Central memory CD8-positive, alpha-beta T cell (primary cell): Measurements from ENCODE around the gene CSNK1G3.

Experiments used
- ATAC-seq: fragments of 150-1000 bp; cut with Tn5 transposase; replicated peaks from 2 replicates; pipeline ENCODE4 v1.10.0; 2022; ENCODE audit warnings: mild to moderate bottlenecking, moderate FRiP score, moderate number of reproducible peaks; ENCODE audit not compliant: poor library complexity, severe bottlenecking; ENCODE audit errors: extremely low read depth
- DNase-seq, 2 donors: peaks; one replicate each; pipeline ENCODE4 v3.0.0; 2021; ENCODE audit warnings: low spot score in 2 of 2
- H3K27ac Mint-ChIP-seq: one replicate; pipeline ENCODE4 v1.8.0; 2022; ENCODE audit warnings: low read depth, mild to moderate bottlenecking, moderate library complexity, mixed read lengths
- H3K27me3 Mint-ChIP-seq: one replicate; pipeline ENCODE4 v1.8.0; 2022; ENCODE audit warnings: mixed read lengths
- H3K36me3 Mint-ChIP-seq: one replicate; pipeline ENCODE4 v1.8.0; 2022; ENCODE audit warnings: mild to moderate bottlenecking, moderate library complexity, mixed read lengths; ENCODE audit not compliant: insufficient read depth
- H3K4me1 Mint-ChIP-seq: one replicate; pipeline ENCODE4 v1.8.0; 2022; ENCODE audit warnings: mixed read lengths
- H3K4me3 Mint-ChIP-seq: one replicate; pipeline ENCODE4 v1.8.0; 2022; ENCODE audit warnings: mild to moderate bottlenecking, moderate library complexity, mixed read lengths
- H3K9me3 Mint-ChIP-seq: one replicate; pipeline ENCODE4 v1.8.0; 2022; ENCODE audit warnings: mixed read lengths

CSNK1G3 gene

GRCh38 chr5:123546657-123547056 is 34.7 kb downstream of the CSNK1G3 start:
- DNase-seq (no peak), ATAC-seq (no peak)
- Mint-ChIP-seq H3K27me3 (no peaks in the 10 kb centered on the region), H3K4me3 (no peak overlapping the region), H3K36me3 (peaks cover 9% of the 10 kb centered on the region), H3K9me3 (no peaks in the 10 kb centered on the region), H3K27ac (no peak overlapping the region), H3K4me1 (peaks cover 54% of the 10 kb centered on the region)

GRCh38 chr5:123549256-123549904 is 37.4 kb downstream of the CSNK1G3 start:
- Mint-ChIP-seq H3K27ac (peak overlapping the region; percentile 84), H3K4me1 (peaks cover 29% of the 10 kb centered on the region), H3K4me3 (peak overlapping the region; percentile 7), H3K36me3 (peaks cover 6% of the 10 kb centered on the region), H3K27me3 (no peaks in the 10 kb centered on the region), H3K9me3 (no peaks in the 10 kb centered on the region)
- DNase-seq (peak; percentile 33 to 76), ATAC-seq (peak; percentile 99)

- ATAC-seq: no peak
- Mint-ChIP-seq H3K9me3 (no peaks in the 10 kb centered on the region), H3K4me3 (no peak overlapping the region), H3K27ac (no peak overlapping the region), H3K4me1 (peaks cover 26% of the 10 kb centered on the region), H3K36me3 (peaks cover 5% of the 10 kb centered on the region), H3K27me3 (no peaks in the 10 kb centered on the region)
- no peak for DNase-seq
Observed at GRCh38 chr5:123554601-123555000, 42.6 kb downstream of the CSNK1G3 start.

- DNase-seq (no peak), ATAC-seq (no peak)
- no peaks in the 10 kb centered on the region for H3K9me3 Mint-ChIP-seq
- H3K4me1 Mint-ChIP-seq: peaks cover 34% of the 10 kb centered on the region
- no peaks in the 10 kb centered on the region for H3K27me3 Mint-ChIP-seq
- H3K4me3 Mint-ChIP-seq: no peak overlapping the region
- H3K36me3 Mint-ChIP-seq: peaks cover 10% of the 10 kb centered on the region
- H3K27ac Mint-ChIP-seq: peak overlapping the region; percentile 45
Observed at GRCh38 chr5:123557907-123558306, 45.9 kb downstream of the CSNK1G3 start.

DNA sequence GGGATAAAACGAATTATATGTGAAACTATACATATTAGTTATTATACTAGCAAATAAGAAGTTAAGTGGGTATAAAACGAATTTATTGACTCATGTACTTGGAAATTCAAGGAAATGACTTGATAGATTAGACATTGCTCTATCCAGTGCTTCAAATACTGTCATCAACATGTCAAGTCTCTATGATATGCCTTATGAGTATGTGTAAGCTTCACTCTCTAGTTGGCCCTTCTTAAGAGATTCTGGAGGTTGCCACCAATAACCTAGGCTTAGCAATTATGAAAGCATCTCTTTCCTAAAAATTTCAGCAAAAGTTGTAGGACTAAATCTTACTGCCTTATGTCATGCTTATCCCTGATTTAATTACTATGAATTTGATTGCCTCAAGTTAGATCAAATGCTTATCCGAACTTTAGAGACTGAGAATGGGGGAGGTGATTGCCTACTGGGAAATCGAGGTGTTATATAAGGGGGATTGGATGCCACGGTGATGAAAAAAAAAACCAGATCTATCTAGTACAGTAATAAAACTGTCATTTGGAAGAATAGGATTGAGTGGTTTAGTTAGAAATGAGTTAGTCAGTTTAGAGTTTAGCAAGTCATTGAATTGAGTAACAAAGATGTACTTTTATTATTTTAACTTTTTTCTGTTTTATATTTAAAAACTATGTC is 46.9 kb downstream of the CSNK1G3 start:
- H3K27me3 Mint-ChIP-seq: no peaks in the 10 kb centered on the region
- peaks cover 10% of the 10 kb centered on the region for H3K36me3 Mint-ChIP-seq
- no peak overlapping the region for H3K4me3 Mint-ChIP-seq
- DNase-seq (no peak), ATAC-seq (no peak)
- no peak overlapping the region for H3K27ac Mint-ChIP-seq
- no peaks in the 10 kb centered on the region for H3K9me3 Mint-ChIP-seq
- peaks cover 41% of the 10 kb centered on the region for H3K4me1 Mint-ChIP-seq

DNA sequence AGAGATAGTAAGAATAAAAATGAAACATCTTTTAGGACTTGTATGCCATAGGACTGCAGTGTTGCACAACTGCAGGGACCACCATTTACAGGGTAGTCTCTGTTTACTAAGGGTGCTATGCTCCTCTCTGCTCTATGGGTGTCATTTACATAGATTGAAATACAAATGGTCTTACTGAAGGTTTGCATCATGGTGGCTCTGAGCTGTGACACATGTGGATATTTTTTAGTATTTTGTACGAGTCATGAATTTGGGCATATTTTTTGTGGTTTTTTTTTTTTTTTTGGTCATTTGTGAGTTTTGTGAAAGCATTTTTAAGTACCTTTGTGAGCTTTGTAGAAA is 47.4 kb downstream of the CSNK1G3 start:
- Mint-ChIP-seq H3K27me3 (no peaks in the 10 kb centered on the region), H3K9me3 (no peaks in the 10 kb centered on the region), H3K27ac (no peak overlapping the region), H3K4me1 (peaks cover 45% of the 10 kb centered on the region), H3K4me3 (no peak overlapping the region), H3K36me3 (peaks cover 10% of the 10 kb centered on the region)
- no peak for ATAC-seq
- no peak for DNase-seq

- peaks cover 10% of the 10 kb centered on the region for H3K36me3 Mint-ChIP-seq
- H3K4me3 Mint-ChIP-seq: no peak overlapping the region
- no peak for DNase-seq
- H3K27me3 Mint-ChIP-seq: no peaks in the 10 kb centered on the region
- H3K4me1 Mint-ChIP-seq: peaks cover 39% of the 10 kb centered on the region
- ATAC-seq: no peak
- no peaks in the 10 kb centered on the region for H3K9me3 Mint-ChIP-seq
- H3K27ac Mint-ChIP-seq: no peak overlapping the region
Observed at GRCh38 chr5:123561230-123561629, 49.3 kb downstream of the CSNK1G3 start.

DNA sequence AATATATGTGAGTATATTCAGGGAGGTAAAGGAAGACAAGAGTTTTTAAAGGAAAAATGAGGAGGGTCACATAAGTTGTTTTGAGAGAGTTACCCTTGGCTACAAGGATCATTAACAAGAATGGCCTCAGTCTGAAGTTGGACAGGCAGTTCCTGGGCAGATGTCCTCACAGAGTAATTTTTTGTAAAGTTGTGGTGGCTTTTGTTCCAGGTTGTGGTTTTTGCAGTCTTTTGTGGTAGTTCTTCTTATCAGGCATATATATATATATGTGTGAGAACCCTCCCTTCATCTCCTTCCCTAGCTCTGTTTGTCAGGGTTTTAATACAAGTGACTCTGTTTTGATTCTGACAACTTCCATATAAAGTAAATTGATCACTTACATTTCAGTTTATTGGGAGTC is 60.0 kb downstream of the CSNK1G3 start:
- Mint-ChIP-seq H3K4me3 (no peak overlapping the region), H3K27ac (peak overlapping the region; percentile 47), H3K4me1 (peaks cover 32% of the 10 kb centered on the region), H3K9me3 (no peaks in the 10 kb centered on the region), H3K36me3 (peaks cover 8% of the 10 kb centered on the region), H3K27me3 (no peaks in the 10 kb centered on the region)
- DNase-seq (no peak), ATAC-seq (no peak)

GRCh38 chr5:123578390-123578789 is 66.4 kb downstream of the CSNK1G3 start:
- no peak overlapping the region for H3K4me3 Mint-ChIP-seq
- peaks cover 14% of the 10 kb centered on the region for H3K36me3 Mint-ChIP-seq
- no peak for DNase-seq
- no peaks in the 10 kb centered on the region for H3K9me3 Mint-ChIP-seq
- H3K4me1 Mint-ChIP-seq: no peaks in the 10 kb centered on the region
- H3K27me3 Mint-ChIP-seq: no peaks in the 10 kb centered on the region
- no peak for ATAC-seq
- no peak overlapping the region for H3K27ac Mint-ChIP-seq

GRCh38 chr5:123579410-123579809 is 67.4 kb downstream of the CSNK1G3 start:
- H3K9me3 Mint-ChIP-seq: no peaks in the 10 kb centered on the region
- no peak overlapping the region for H3K4me3 Mint-ChIP-seq
- no peak overlapping the region for H3K27ac Mint-ChIP-seq
- ATAC-seq (no peak), DNase-seq (no peak)
- H3K27me3 Mint-ChIP-seq: no peaks in the 10 kb centered on the region
- H3K4me1 Mint-ChIP-seq: no peaks in the 10 kb centered on the region
- H3K36me3 Mint-ChIP-seq: peaks cover 10% of the 10 kb centered on the region

DNA sequence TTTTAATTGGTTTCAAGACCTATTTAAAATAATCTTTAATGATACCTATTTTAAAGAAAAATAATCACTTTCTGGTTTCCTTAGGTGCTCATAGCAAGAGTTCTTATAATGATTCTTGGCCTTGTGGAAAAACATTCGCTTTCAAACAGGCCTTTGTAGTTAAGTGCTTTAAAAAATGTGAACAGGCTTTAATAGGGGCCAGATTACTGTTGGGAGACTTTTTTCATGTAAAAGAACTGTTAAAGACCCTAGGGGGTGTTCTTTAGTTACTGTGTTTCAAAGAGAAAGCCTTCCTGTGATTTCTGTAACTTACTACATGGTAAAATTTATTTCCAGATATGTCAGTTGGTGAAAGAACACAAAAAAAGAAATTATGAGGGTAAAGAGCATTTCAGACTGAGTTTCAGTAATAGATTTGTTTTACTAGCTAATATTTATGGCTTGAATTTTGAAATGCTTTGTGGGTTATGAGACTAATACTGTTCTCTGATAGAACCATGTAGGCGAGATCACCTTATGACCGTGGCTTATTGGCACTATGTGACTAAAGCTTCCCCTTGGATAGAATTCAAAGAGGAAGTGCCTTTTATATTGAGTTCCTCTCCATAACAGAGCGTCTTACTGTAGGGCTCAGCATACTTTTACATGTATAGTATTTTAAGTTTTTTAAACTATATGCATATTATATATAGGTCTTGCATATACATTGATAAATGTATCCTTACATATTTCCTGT is 70.7 kb downstream of the CSNK1G3 start:
- no peak overlapping the region for H3K27ac Mint-ChIP-seq
- peaks cover 6% of the 10 kb centered on the region for H3K4me1 Mint-ChIP-seq
- H3K36me3 Mint-ChIP-seq: peaks cover 10% of the 10 kb centered on the region
- no peak for ATAC-seq
- no peaks in the 10 kb centered on the region for H3K27me3 Mint-ChIP-seq
- no peaks in the 10 kb centered on the region for H3K9me3 Mint-ChIP-seq
- H3K4me3 Mint-ChIP-seq: no peak overlapping the region
- DNase-seq: no peak

DNA sequence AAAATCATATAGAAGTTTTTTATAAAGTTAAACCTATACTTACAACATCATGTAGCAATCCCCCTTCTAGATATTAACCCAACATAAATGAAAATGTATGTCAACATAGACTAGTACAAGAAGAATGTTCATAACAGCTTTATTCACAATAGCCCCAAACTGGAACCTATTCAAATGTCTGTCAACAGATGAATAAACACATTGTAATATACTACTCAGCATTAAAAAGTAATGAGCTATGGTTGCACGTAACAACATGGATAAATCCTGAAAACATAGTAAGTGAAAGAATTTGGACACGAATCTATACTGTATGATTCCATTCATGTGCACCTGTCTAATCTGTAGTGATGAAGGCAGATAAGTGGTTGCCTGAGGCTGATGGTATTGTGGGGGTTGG is 73.9 kb downstream of the CSNK1G3 start:
- H3K36me3 Mint-ChIP-seq: peaks cover 10% of the 10 kb centered on the region
- DNase-seq: no peak
- H3K4me1 Mint-ChIP-seq: peaks cover 6% of the 10 kb centered on the region
- no peak for ATAC-seq
- H3K27me3 Mint-ChIP-seq: no peaks in the 10 kb centered on the region
- no peak overlapping the region for H3K27ac Mint-ChIP-seq
- H3K4me3 Mint-ChIP-seq: no peak overlapping the region
- no peaks in the 10 kb centered on the region for H3K9me3 Mint-ChIP-seq

DNA sequence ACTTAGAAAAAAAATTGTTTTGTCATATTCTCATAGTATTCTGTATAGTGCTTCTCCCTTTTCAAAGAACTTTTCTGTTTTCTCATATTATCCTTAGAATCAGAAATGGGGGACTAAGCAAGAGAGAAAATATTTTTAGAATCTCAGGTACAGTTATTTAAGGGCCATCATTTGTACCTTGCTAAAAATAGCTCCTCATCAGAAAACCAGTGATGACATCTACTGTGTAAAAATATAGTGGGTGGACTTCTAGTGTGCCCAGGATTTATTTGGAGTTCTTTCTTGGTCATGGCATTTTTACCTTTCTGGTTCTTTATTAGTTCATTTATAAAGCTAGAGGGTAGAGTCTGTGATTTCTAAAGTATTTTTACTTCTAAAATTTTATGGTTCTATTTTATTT is 82.5 kb downstream of the CSNK1G3 start:
- no peak for DNase-seq
- H3K36me3 Mint-ChIP-seq: peaks cover 13% of the 10 kb centered on the region
- H3K27me3 Mint-ChIP-seq: no peaks in the 10 kb centered on the region
- H3K9me3 Mint-ChIP-seq: no peaks in the 10 kb centered on the region
- ATAC-seq: no peak
- peaks cover 5% of the 10 kb centered on the region for H3K4me1 Mint-ChIP-seq
- no peak overlapping the region for H3K4me3 Mint-ChIP-seq
- H3K27ac Mint-ChIP-seq: no peak overlapping the region
